NCI-H1092 treated with DMSO at 0.1 percent for 48 hours (cell line): ENCODE results near the gene HOXC12.

ENCODE experiments used
- DNase-seq: peaks from one replicate; lab custom pipeline; 2025; lab: John Stamatoyannopoulos, UW

HOXC12 gene

GRCh38 chr12:53954694-53955035 is at the start of gene HOXC12:
TSS of gene HOXC12 (plus strand) at chr12:53954903. CDS start at chr12:53954930, 27 bp downstream.
- DNase-seq: no peak

DNA sequence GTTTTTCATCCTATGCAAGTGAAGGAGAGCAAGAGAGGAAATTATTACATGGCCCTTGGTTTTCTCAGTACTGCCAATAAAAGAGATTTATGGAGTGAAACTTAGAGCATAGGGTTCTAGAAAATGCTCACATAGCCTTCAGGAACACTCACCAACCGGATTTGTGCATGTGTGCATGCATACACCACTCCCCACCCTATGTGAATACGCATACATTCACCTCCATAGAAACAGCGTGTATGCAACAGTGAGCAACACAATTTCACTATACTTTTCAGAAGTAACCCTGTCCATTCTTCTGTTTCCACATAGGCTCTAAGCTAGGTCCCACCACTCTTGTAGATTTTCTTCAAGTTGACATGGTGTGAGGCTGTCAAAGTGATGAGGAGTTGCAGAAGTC is 47.6 kb upstream of the HOXC12 start:
- DNase-seq: no peak

- DNase-seq: no peak
These were observed 37.7 kb upstream of the HOXC12 start for GRCh38 chr12:53916788-53917655.

- peak; percentile 82 for DNase-seq
These were observed 29.9 kb upstream of the HOXC12 start for GRCh38 chr12:53924521-53925405.

DNA sequence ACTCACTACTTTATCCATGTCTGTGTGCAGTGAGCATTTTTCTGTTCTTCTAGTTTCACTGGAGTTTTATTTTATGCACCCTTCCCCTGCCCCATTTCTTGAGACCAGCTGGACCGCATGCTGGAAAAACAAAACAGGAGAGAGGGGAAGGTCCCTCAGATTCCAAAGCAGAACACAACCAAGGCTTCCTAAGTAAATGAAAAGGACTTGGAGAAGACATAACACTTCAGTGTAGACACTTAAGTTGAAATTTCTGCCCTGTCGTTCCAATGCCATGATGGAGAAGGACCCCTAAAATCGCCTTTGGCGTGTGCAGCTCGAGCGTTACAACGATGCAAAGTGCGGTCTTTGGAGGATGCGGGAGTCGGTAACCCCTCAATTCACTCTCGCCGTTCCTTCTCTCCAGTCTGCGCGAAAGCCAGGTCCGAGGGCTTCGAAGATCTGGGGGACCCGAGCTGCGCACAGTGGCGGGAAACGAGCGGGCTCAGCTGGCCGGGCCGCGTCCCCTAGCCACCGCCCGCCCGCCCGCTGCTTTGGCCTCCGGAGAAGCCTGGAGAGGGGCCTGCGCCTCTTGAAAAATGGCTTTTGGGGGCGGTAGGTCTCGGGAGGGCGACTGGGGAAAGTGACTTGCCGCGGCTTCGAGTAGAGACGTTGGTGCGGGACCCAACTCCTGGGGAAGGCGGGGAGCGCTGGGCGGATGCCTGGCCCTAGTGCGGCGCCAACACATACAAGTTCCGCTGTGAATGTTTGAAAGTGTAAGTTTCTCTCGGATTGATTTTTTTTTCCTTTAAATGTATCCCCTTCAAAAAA is 27.3 kb upstream of the HOXC12 start:
- no peak for DNase-seq

DNA sequence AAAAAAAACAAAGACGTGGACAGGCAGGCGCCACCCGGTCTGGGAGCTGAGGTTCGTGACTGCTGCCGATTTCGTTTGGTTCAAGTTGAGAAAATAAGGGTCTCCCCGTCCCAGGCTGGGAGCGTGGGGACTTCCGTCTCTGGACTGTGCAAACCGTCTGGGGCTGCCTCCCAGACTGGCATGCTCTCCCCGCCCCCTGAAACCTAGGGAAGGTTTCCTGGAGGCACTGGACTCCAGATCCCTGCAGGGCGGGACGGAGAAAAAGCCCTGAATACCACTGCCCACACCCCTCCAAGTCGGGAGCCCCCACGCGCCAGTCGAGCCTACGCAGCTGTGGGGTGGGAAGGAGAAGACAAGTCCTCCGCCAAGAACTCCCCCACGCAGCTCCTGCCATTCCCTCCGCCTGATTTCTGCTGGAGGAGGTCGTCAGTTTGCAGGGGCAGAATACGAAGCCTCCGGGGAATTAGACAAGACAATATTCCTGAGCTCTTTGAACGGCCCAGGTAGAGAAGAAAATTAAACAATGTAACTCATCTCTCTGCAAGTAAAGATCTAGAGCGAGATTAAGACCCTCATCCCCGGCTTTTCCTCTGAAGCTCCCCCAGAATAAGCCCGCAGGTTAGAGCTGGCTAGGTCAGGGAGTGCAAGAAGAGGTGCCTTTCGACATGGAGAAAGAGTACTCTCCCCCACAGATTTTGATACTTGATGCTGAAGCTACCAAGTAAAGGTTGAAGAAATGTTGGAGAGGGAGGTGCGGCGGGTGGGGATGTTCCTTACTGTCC is 26.5 kb upstream of the HOXC12 start:
- DNase-seq: no peak

- no peak for DNase-seq
These were observed 25.2 kb upstream of the HOXC12 start for GRCh38 chr12:53929527-53929926.

DNA sequence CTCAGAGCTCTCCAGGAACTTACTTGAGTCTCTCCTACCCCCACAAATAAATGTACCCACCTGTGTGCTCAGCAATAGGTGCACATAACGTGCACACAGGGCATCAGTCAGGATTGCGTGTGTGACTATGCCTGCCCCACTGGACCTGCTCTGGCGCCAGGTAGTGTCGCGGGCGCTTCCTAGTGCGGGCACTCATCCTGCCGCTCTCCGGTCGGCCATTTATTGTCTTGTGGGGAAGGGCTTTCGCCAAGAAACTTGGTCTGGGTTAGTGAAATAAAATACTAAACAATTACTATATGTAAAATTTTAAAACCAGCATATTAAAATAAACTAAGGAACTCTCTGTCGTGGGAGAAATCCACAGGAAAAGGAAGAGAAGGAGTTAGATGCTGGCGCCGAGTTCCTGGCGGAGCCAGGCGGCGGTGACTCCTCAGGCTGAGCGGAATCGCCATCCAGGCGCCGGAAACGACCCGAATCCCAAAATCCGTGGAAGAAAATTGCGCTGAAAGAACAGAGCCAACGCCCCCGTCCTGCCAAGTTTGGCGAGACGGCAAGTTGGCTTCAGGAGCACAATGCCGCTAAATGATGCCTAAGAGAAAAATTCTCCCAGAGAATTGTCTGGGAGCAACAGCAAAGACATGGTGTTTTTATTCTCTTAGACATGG is 24.0 kb upstream of the HOXC12 start:
- DNase-seq: no peak

DNA sequence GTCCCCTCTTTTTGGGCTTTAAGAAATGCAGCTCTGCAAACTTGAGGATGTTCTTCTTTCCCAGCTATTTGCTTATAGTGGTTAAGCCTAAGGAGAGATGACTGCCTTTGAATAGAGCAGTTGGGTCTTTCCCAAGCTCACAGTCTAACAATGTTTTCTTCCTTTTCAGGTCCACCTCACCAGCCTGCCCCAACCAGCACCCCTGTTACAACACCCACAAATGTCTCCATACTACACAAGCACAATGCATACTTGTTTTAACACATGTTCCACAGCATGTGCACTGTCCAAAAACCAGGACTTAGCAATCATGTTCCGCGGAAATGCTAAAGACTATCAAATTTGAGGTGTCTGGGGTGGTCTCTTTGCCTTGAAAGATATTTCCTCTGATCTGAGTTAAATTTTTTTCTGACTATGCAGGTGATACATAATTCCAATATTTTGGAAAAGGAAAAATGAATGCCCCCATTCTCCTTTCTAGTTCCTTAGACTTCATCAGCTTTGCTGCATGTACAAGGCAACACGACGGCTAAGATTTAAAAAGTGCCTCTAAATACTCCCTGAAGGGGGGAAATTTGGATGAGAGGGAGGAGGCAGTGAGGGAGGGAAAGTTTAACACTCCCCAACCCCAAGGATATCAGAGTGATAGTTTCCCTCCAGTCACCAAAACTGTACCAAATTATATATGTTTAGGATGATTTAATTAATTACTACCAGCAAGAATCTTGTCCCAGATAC is 22.7 kb upstream of the HOXC12 start:
- DNase-seq: no peak

DNA sequence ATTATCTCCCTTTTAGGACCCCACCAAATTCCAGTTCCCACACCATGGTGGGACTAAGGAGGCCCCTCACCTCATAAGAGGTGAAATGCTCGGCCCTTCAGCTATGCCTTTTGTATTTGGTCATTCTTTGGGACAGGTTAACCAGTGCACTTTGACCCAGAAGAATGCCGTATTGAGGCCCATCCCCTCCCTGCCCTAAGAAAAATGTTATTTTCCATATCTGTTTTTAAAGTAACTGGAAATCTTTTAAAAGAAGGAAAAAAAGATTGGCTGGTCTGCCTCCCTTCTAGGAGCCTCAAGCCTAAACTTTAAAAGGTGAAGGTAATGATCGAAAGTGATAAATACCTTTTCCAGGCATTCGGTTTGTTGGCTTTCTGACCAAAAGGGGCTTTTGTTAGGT is 21.8 kb upstream of the HOXC12 start:
- no peak for DNase-seq

- no peak for DNase-seq
These were observed 19.0 kb upstream of the HOXC12 start for GRCh38 chr12:53935383-53936341.

DNA sequence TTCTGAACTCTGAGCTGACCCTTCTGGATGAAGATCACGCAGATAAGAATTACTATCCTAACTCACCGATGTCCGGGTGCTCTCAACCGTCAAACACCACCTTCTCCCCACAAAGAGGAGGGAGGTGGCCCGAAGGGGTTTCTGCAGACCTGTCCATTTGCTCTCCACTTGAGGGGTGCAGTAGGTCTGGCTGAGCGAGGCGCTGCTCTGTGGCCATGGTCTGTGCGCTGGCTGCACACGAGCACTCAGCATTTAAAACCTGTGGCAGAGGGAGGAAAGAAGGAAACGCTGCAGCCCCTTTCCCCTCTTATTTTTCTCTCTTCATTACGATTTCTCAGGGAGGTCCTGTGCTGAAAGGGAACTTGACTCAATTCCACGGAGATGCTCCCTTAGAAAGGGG is 17.6 kb upstream of the HOXC12 start:
- no peak for DNase-seq

- no peak for DNase-seq
These were observed 16.9 kb upstream of the HOXC12 start for GRCh38 chr12:53937596-53938325.

GRCh38 chr12:53938326-53939140 is 16.2 kb upstream of the HOXC12 start, which contains the start of gene HOXC13:
TSS of gene HOXC13 (plus strand) at chr12:53938831. CDS start at chr12:53938907, 76 bp downstream.
- peak; percentile 89 for DNase-seq

DNA sequence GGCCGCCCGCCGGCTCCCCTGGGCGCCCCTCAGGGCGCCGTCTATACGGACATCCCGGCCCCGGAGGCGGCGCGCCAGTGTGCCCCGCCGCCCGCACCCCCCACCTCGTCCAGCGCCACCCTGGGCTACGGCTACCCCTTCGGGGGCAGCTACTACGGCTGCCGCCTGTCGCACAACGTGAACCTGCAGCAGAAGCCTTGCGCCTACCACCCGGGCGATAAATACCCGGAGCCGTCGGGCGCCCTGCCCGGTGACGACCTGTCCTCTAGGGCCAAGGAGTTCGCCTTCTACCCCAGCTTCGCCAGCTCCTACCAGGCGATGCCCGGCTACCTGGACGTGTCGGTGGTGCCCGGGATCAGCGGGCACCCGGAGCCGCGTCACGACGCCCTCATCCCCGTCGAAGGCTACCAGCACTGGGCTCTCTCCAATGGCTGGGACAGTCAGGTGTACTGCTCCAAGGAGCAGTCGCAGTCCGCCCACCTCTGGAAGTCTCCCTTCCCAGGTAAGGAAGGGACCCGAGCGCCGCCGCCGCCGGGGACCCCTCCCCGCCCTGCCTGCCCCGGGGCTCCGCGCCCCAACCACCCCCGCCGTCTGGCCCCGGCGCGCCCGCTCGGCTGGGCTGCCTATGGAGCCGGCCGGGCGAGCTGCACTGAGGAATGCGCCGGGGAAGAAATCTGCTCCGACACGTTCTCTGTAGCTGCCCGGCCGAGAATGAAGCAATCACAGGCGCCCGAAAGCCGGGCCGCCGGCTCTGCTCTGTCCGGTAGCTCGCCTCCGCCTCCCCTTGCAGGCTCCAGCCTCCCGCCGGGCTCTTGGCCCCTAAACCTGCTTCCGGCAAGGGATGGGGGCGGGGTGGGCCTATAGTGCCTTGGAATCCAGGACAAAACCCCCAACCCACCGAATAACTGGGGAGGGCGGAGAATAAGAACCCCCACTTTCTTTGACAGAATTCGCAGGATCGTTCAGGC is 15.3 kb upstream of the HOXC12 start:
- DNase-seq: no peak

DNA sequence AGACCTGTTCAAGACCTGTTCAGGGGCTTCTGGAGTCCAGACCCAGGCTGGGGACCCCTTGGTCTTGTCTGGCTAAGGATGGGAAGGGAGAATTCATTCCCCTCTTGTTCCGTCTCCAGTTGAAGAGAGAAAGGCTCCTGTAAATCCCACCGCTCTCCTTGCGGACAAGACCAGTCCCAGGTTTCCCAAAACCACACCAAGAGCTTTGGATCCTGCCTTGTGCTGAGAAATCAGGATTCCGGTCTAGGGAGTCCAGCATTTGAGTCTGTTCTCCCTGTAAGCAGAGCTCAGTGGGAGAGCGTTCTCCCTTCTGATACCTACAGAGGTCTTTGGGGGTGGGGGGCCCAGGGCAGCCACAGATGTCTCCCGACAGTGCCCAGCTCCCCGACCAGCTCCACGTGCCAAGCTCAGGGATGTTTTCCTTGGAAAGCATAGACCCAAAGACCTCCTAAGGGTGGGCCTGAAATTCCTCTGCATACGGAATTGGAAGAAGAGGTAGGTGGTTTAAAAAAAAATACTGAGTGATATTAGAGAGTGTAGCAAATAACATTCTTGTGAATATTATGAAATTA is 14.2 kb upstream of the HOXC12 start:
- no peak for DNase-seq
